ENCODE data around the gene CORO2B. TPM values are rescaled to one million over a fixed set of nuclear protein-coding genes. Genes with fewer than 3 reads are reported as not detected.

CORO2B gene
- total and polyA plus RNA-seq, 2 of the 4 experiments (the other 2 are of a cell fraction), result 9.3 to 39.3 TPM

- Histone ChIP-seq H4K20me1 (ENCODE audit: insufficient read depth, low read length) (no peaks in the 10 kb centered on the region), H2BK5ac (ENCODE audit: low read depth, low read length, poor library complexity, severe bottlenecking) (peak overlapping the region; percentile 84), H2AK5ac (ENCODE audit: low read depth, low read length) (peak overlapping the region; percentile 93), H4K91ac (ENCODE audit: insufficient read depth, low read depth, low read length) (peak overlapping the region; percentile 50), H3K9ac (ENCODE audit: low read depth, low read length) (no peak overlapping the region), H3K56ac (ENCODE audit: extremely low read depth, insufficient read depth, low read length) (no peak overlapping the region), H2AK9ac (replicated peaks; ENCODE audit: low read depth, low read length, poor library complexity) (peak overlapping the region; percentile 74), H3K27ac (ENCODE audit: insufficient read depth, low read length) (peak overlapping the region; percentile 52), H3K4me3 (ENCODE audit: insufficient read depth, low read depth, low read length) (no peak overlapping the region), H2BK20ac (ENCODE audit: low read depth, low read length) (peak overlapping the region; percentile 28), H2AFZ (replicated peaks; ENCODE audit: low read length, poor library complexity) (peak overlapping the region; percentile 39), H2BK15ac (ENCODE audit: low read depth, low read length) (peak overlapping the region; percentile 11; the same call in 1 of the 3 replicates), H3K18ac (ENCODE audit: low read depth, low read length) (peak overlapping the region; percentile 23), H3K9me1 (ENCODE audit: insufficient read depth, low read length) (peaks cover 25% of the 10 kb centered on the region), H3K36me3 (ENCODE audit: control insufficient read depth, insufficient read depth, low read length) (no peaks in the 10 kb centered on the region), H3K4me1 (ENCODE audit: control insufficient read depth, insufficient read depth, low read length) (peaks cover 30% of the 10 kb centered on the region), H3K79me1 (ENCODE audit: low read depth in 1 of 2, low read length in 2 of 2) (peaks cover 16 to 87% of the 10 kb centered on the region in 2 experiments), H3K27me3 (ENCODE audit: control insufficient read depth, insufficient read depth, low read length) (no peaks in the 10 kb centered on the region), H3K4ac (ENCODE audit: low read depth, low read length) (peak overlapping the region; percentile 87), H4K8ac (ENCODE audit: low read depth in 2 of 2, low read length in 2 of 2) (peak overlapping the region; percentile 12 to 77; a peak in 3 of 4 replicates), H2BK120ac (ENCODE audit: low read depth, low read length) (peak overlapping the region; percentile 78), H4K5ac (ENCODE audit: low read depth, low read length) (peak overlapping the region; percentile 50; the same call in 1 of the 2 replicates), H3K23ac (ENCODE audit: low read depth, low read length) (peak overlapping the region; percentile 57; the same call in 1 of the 2 replicates), H3K14ac (replicated peaks; ENCODE audit: low read depth, low read length) (peak overlapping the region; percentile 95; the same call in 1 of the 2 replicates), H3K4me2 (ENCODE audit: low read depth, low read length) (0 out of 2 replicates have a peak overlapping the region, but pooled peaks have one; percentile 2), H3K9me3 (ENCODE audit: control insufficient read depth, insufficient read depth, low read length) (no peaks in the 10 kb centered on the region)
- POLR2A ChIA-PET (ENCODE audit: unreplicated experiment), result no interaction called here
- CTCF ChIA-PET, result interaction anchor here (1.4 to 1.7 kb wide), 2 partner anchors 88 to 280 kb away, joined by 3 to 7 read pairs; no protein-coding TSS in a partner anchor
- BruUV-seq (replicated peaks), result no TSS peak
- intact Hi-C loops (cut with micrococcal nuclease) (no loop called here), in situ Hi-C loops (cut with MboI; ENCODE audit: low sequenced_read_pairs) (no loop called here), dilution Hi-C loops (cut with HindIII; ENCODE audit: low sequenced_read_pairs, unreplicated experiment) (no loop called here)
- WGBS, 2 experiments (ENCODE audit: extremely low coverage in 2 of 2, insufficient read length in 1 of 2), result no CpG with 5 or more reads among the region's 8 CpGs
- peak; percentile 93 for DNase-seq
- ATAC-seq (ENCODE audit: low read depth), result peak; percentile 83
- TF ChIP-seq BHLHE40 (IDR thresholded peaks at IDR 0.05; ENCODE audit: low read depth, low read length) (no peak), CHD1 (IDR thresholded peaks at IDR 0.05; ENCODE audit: low read depth, low read length) (no peak), MXI1 (IDR thresholded peaks at IDR 0.05; ENCODE audit: borderline replicate concordance, low read depth, low read length) (no peak), MAFK (IDR thresholded peaks at IDR 0.05; ENCODE audit: low read depth, low read length) (no peak), ELK1 (IDR thresholded peaks at IDR 0.05; ENCODE audit: borderline replicate concordance, low read depth, low read length) (no peak), RAD21 (IDR thresholded peaks at IDR 0.05; ENCODE audit: low read length) (no peak), POLR2A (IDR thresholded peaks at IDR 0.05; ENCODE audit: low read depth, low read length) (no peak), MAZ (IDR thresholded peaks at IDR 0.05; ENCODE audit: borderline replicate concordance, low read depth, low read length) (peak; percentile 77), RFX5 (IDR thresholded peaks at IDR 0.05; ENCODE audit: low read depth, low read length) (no peak), RCOR1 (IDR thresholded peaks at IDR 0.05; ENCODE audit: insufficient replicate concordance, low read length) (peak; percentile 88), SMC3 (IDR thresholded peaks at IDR 0.05; ENCODE audit: low read depth, low read length) (no peak), CEBPB (IDR thresholded peaks at IDR 0.05; ENCODE audit: low read depth, low read length) (peak; percentile 45), USF2 (IDR thresholded peaks at IDR 0.05; ENCODE audit: low read depth, low read length) (no peak), CTCF (conservative IDR thresholded peaks at IDR 0.05; ENCODE audit: low read depth, low read length) (no peak), FOS (IDR thresholded peaks at IDR 0.05; ENCODE audit: low read depth, low read length) (peak; percentile 62; the same call in 1 of the 2 replicates)
These were observed 7.6 kb downstream of the CORO2B start for GRCh38 chr15:68586274-68586961.
